GM12801 (cell line): Measurements from ENCODE around the gene IGLON5.

ENCODE experiments used
- CTCF ChIP-seq: IDR thresholded peaks from one replicate; pipeline ENCODE4 v1.5.1; 2011; ENCODE audit warnings: control low read depth; ENCODE audit not compliant: insufficient read length; ENCODE audit errors: extremely low read depth

IGLON5 gene

GRCh38 chr19:51331716-51332115 lies 20.3 kb downstream of the IGLON5 start:
- no peak for TF ChIP-seq CTCF

- no peak for TF ChIP-seq CTCF
Measured at GRCh38 chr19:51333836-51334460, 22.5 kb downstream of the IGLON5 start.

- TF ChIP-seq CTCF = no peak
Measured at GRCh38 chr19:51337141-51337860, 25.9 kb downstream of the IGLON5 start.

- TF ChIP-seq CTCF = no peak
Measured at GRCh38 chr19:51337861-51338562, 26.6 kb downstream of the IGLON5 start.

- TF ChIP-seq CTCF = no peak
Measured at GRCh38 chr19:51338563-51339312, 27.3 kb downstream of the IGLON5 start.

GRCh38 chr19:51339313-51339686 lies 27.9 kb downstream of the IGLON5 start:
- TF ChIP-seq CTCF = no peak
